HEK293 (cell line): ENCODE results near the gene PAPSS1.
"Not testable (repeated sequence)": the region's sequence is repeated elsewhere in the genome, so short reads cannot be mapped to it uniquely, and the experiment has no call there.

Experiments
- ATF2 ChIP-seq: fragments of 450-650 bp; formaldehyde crosslinking; IDR thresholded peaks from 2 replicates; pipeline ENCODE4 v1.5.1; 2016; ENCODE audit warnings: missing biosample characterization, missing genetic modification characterization, low read depth
- CTCF ChIP-seq: fragments of 450-650 bp; formaldehyde crosslinking; IDR thresholded peaks from 2 replicates; pipeline ENCODE4 v1.5.1; 2016; ENCODE audit warnings: missing biosample characterization, missing genetic modification characterization
- GFI1B ChIP-seq: fragments of 450-650 bp; formaldehyde crosslinking; IDR thresholded peaks from 2 replicates; pipeline ENCODE4 v1.5.1; 2016; ENCODE audit warnings: missing biosample characterization, missing genetic modification characterization
- MEIS1 ChIP-seq: sonication (generic); formaldehyde crosslinking; IDR thresholded peaks from 2 replicates; pipeline ENCODE4 v1.8.1; 2022; ENCODE audit warnings: missing genetic modification reagents, mild to moderate bottlenecking, borderline replicate concordance
- REST ChIP-seq: fragments of 450-650 bp; formaldehyde crosslinking; IDR thresholded peaks from 2 replicates; pipeline ENCODE4 v1.5.1; 2016; ENCODE audit warnings: missing biosample characterization, missing genetic modification characterization
- TCF7L2 ChIP-seq: IDR thresholded peaks from 2 replicates; pipeline ENCODE4 v1.6.1; 2011; ENCODE audit warnings: low read depth, mild to moderate bottlenecking, inconsistent platforms, low read length, moderate library complexity, borderline replicate concordance
- YY1 ChIP-seq: fragments of 450-650 bp; formaldehyde crosslinking; IDR thresholded peaks from 2 replicates; pipeline ENCODE4 v1.5.1; 2018; ENCODE audit warnings: missing biosample characterization, missing genetic modification characterization
- ZBTB8A ChIP-seq: fragments of 450-650 bp; formaldehyde crosslinking; IDR thresholded peaks from 2 replicates; pipeline ENCODE4 v1.5.1; 2016; ENCODE audit warnings: missing biosample characterization, missing genetic modification characterization
- ZIC2 ChIP-seq: fragments of 450-650 bp; formaldehyde crosslinking; IDR thresholded peaks from 2 replicates; pipeline ENCODE4 v1.5.1; 2016; ENCODE audit warnings: missing biosample characterization, missing genetic modification characterization
- ZNF121 ChIP-seq: fragments of 450-650 bp; formaldehyde crosslinking; IDR thresholded peaks from 2 replicates; pipeline ENCODE4 v1.5.1; 2016; ENCODE audit warnings: missing biosample characterization, missing genetic modification characterization
- ZNF274 ChIP-seq, 2 experiments: fragments of 200-500 bp in 1 of 2; fragments of 450-650 bp in 1 of 2; sonication (Bioruptor generic) in 1 of 2; formaldehyde crosslinking in 1 of 2; IDR thresholded peaks; 2 replicates each; pipeline versions ENCODE4 v1.5.1 to v1.6.1; 2014 to 2016; ENCODE audit warnings: borderline replicate concordance in 1 of 2, inconsistent platforms in 1 of 2, low read length in 1 of 2, missing biosample characterization in 1 of 2, missing genetic modification characterization in 1 of 2
- ZNF350 ChIP-seq: fragments of 450-650 bp; formaldehyde crosslinking; IDR thresholded peaks from 2 replicates; pipeline ENCODE4 v1.5.0; 2017; ENCODE audit warnings: missing biosample characterization, mild to moderate bottlenecking, missing genetic modification characterization
- ZNF830 ChIP-seq: fragments of 450-650 bp; IDR thresholded peaks from 2 replicates; pipeline ENCODE4 v1.5.0; 2018; ENCODE audit warnings: missing biosample characterization, missing genetic modification characterization, low read depth, mild to moderate bottlenecking, moderate library complexity

GRCh38 chr4:107651408-107651807, 68.6 kb downstream of the PAPSS1 start:
- TF ChIP-seq CTCF (tag by site-specific recombination); ATF2 (tag by site-specific recombination); ZNF350 (tag by site-specific recombination); ZNF121; ZIC2 (tag by site-specific recombination); ZBTB8A; GFI1B (tag by site-specific recombination); REST (tag by site-specific recombination); YY1 (tag by site-specific recombination); ZNF274 (IDR thresholded peaks at IDR 0.05; ENCODE audit: low read length); ZNF274 (tag by site-specific recombination; IDR thresholded peaks at IDR 0.05; ENCODE audit: borderline replicate concordance); MEIS1; TCF7L2; ZNF830 (tag by site-specific recombination): not testable (repeated sequence)
